GM21360 (cell line): ENCODE data around the gene PRLR.

Experiments used
- ATAC-seq: cut with Tn5 transposase; IDR thresholded peaks from one replicate; pipeline ENCODE4 v1.9.1; 2021; ENCODE audit warnings: mild to moderate bottlenecking, moderate library complexity; ENCODE audit not compliant: unreplicated experiment

Gene PRLR

GRCh38 chr5:35236770-35237169 is 6.5 kb upstream of the PRLR start:
- no peak for ATAC-seq

GRCh38 chr5:35233601-35234000 is 3.3 kb upstream of the PRLR start:
- ATAC-seq: no peak

- no peak for ATAC-seq
Observed at GRCh38 chr5:35233121-35233520, 2.8 kb upstream of the PRLR start.

- no peak for ATAC-seq
Observed at GRCh38 chr5:35232124-35232523, 1.8 kb upstream of the PRLR start.

GRCh38 chr5:35229076-35230037 is 930 bp downstream of the PRLR start:
- no peak for ATAC-seq

- no peak for ATAC-seq
Observed at GRCh38 chr5:35228310-35228709, 2.0 kb downstream of the PRLR start.

- no peak for ATAC-seq
Observed at GRCh38 chr5:35227720-35228119, 2.6 kb downstream of the PRLR start.

GRCh38 chr5:35223787-35224395 is 6.4 kb downstream of the PRLR start:
- ATAC-seq: no peak

GRCh38 chr5:35220967-35221366 is 9.3 kb downstream of the PRLR start:
- ATAC-seq: no peak

GRCh38 chr5:35218981-35219380 is 11.3 kb downstream of the PRLR start:
- ATAC-seq: no peak

- ATAC-seq: no peak
Observed at GRCh38 chr5:35214051-35214450, 16.2 kb downstream of the PRLR start.

- no peak for ATAC-seq
Observed at GRCh38 chr5:35213608-35214007, 16.7 kb downstream of the PRLR start.

- peak; percentile 83 for ATAC-seq
Observed at GRCh38 chr5:35212122-35212982, 17.9 kb downstream of the PRLR start.

- ATAC-seq: no peak
Observed at GRCh38 chr5:35209862-35210261, 20.4 kb downstream of the PRLR start.

GRCh38 chr5:35205606-35206005 is 24.7 kb downstream of the PRLR start:
- ATAC-seq: no peak

- no peak for ATAC-seq
Observed at GRCh38 chr5:35205186-35205585, 25.1 kb downstream of the PRLR start.

- ATAC-seq: no peak
Observed at GRCh38 chr5:35203403-35203802, 26.9 kb downstream of the PRLR start.

- ATAC-seq: no peak
Observed at GRCh38 chr5:35202319-35203111, 27.8 kb downstream of the PRLR start.

GRCh38 chr5:35201291-35201690 is 29.0 kb downstream of the PRLR start:
- ATAC-seq: no peak

- ATAC-seq: no peak
Observed at GRCh38 chr5:35199886-35200285, 30.4 kb downstream of the PRLR start.

GRCh38 chr5:35198686-35199085 is 31.6 kb downstream of the PRLR start:
- ATAC-seq: no peak
